GM12872 (cell line): Measurements from ENCODE around the gene EYA2.

Experiments used
- CTCF ChIP-seq: IDR thresholded peaks from 3 replicates; pipeline ENCODE4 v1.5.1; 2011; ENCODE audit warnings: low read depth, mild to moderate bottlenecking, low read length, moderate library complexity; ENCODE audit not compliant: insufficient read depth

The EYA2 gene

GRCh38 chr20:47232518-47232917, 337.9 kb downstream of the EYA2 start:
- no peak for TF ChIP-seq CTCF

GRCh38 chr20:47233333-47234188, 338.9 kb downstream of the EYA2 start:
- no peak for TF ChIP-seq CTCF

- no peak for TF ChIP-seq CTCF
Observed at GRCh38 chr20:47235111-47235510, 340.5 kb downstream of the EYA2 start.

GRCh38 chr20:47235853-47236638, 341.4 kb downstream of the EYA2 start:
- no peak for TF ChIP-seq CTCF

- TF ChIP-seq CTCF, result no peak
Observed at GRCh38 chr20:47236639-47236900, 341.9 kb downstream of the EYA2 start.

GRCh38 chr20:47237715-47238114, 343.1 kb downstream of the EYA2 start:
- no peak for TF ChIP-seq CTCF
